Lower leg skin (tissue), 4 donors: Measurements from ENCODE around the gene SLC5A4. TPM values are rescaled to one million over a fixed set of nuclear protein-coding genes. Genes with fewer than 3 reads are reported as not detected.
A peak's percentile ranks its signal among the peaks of the same experiment; 100 is the strongest.
"Not testable (repeated sequence)": the region's sequence is repeated elsewhere in the genome, so short reads cannot be mapped to it uniquely, and the experiment has no call there.

Experiments
- DNase-seq, 2 donors: peaks; one replicate each; pipeline ENCODE4 v3.0.0-alpha.2; 2019; ENCODE audit warnings: low spot score in 2 of 2
- H3K4me3 ChIP-seq: fragments of 200-600 bp; sonication (generic); 2 replicates; pipeline ENCODE4 v1.5.1; 2017; ENCODE audit warnings: mild to moderate bottlenecking, low read depth; ENCODE audit not compliant: poor library complexity, severe bottlenecking
- POLR2A ChIP-seq, 2 donors: fragments of 450-650 bp; IDR thresholded peaks; one replicate each; pipeline ENCODE4 v1.6.1; 2016 to 2017; ENCODE audit warnings: antibody characterized with exemption in 2 of 2, mild to moderate bottlenecking in 1 of 2, moderate library complexity in 1 of 2
- WGBS, 2 donors: methylation state at CpG; one replicate each; pipeline ENCODE4 v1.1.5; 2018; 5-methylcytosine and 5-hydroxymethylcytosine counted together
- intact Hi-C: fragments of 100-400 bp; cut with DNase I; formaldehyde crosslinking; loops from one replicate; pipeline ENCODE4 v1.15.0; 2023; ENCODE audit warnings: low total_unique reads
- total RNA-seq, 4 donors: library from RNA; depleted of rRNA; stranded (reverse); fragments of >200 nt; gene quantifications; one replicate each; pipeline ENCODE4 v1.1.0, GENCODE V29; 2016
- TF ChIP-seq, protein P1 (sequence below), 3 donors: fragments of 450-650 bp; IDR thresholded peaks; one replicate each; pipeline ENCODE4 v1.5.1; 2016; ENCODE audit warnings: antibody characterized with exemption in 3 of 3, mild to moderate bottlenecking in 3 of 3, moderate library complexity in 2 of 3

Gene SLC5A4
- total RNA-seq, 4 donors from 2014 or later, result not detected

DNA sequence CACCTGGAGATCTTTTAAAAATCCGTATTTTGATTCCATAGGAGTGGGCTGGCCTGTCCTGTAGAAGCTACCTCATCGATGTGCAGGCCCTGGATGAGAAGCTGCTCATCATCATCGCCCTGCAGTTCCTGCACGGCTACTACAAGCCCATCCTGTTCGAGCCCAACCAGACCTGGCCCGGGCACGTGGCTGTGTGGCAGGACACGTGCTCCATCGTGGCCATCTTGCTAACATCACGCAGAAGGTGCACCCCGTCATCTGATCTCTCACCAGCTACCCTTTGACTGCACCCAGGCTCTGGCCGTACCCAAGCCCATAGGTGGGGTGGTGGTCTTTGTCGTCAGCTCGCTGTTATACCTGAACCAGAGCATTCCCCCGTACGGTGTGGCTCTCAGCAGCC lies 14.2 kb upstream of the SLC5A4 start:
- WGBS, 2 donors, result 90 to 92% methylated on average over 16 of the region's 16 CpGs
- H3K4me3 ChIP-seq, result no peak overlapping the region
- no peak for DNase-seq
- TF ChIP-seq, protein P1, sequence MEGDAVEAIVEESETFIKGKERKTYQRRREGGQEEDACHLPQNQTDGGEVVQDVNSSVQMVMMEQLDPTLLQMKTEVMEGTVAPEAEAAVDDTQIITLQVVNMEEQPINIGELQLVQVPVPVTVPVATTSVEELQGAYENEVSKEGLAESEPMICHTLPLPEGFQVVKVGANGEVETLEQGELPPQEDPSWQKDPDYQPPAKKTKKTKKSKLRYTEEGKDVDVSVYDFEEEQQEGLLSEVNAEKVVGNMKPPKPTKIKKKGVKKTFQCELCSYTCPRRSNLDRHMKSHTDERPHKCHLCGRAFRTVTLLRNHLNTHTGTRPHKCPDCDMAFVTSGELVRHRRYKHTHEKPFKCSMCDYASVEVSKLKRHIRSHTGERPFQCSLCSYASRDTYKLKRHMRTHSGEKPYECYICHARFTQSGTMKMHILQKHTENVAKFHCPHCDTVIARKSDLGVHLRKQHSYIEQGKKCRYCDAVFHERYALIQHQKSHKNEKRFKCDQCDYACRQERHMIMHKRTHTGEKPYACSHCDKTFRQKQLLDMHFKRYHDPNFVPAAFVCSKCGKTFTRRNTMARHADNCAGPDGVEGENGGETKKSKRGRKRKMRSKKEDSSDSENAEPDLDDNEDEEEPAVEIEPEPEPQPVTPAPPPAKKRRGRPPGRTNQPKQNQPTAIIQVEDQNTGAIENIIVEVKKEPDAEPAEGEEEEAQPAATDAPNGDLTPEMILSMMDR (IDR thresholded peaks at IDR 0.05), result no peak
- TF ChIP-seq POLR2A (IDR thresholded peaks at IDR 0.05), result no peak
- intact Hi-C loops, result loop anchor here (10.0 kb wide), 1 partner anchor 295 kb away; no protein-coding TSS in a partner anchor

DNA sequence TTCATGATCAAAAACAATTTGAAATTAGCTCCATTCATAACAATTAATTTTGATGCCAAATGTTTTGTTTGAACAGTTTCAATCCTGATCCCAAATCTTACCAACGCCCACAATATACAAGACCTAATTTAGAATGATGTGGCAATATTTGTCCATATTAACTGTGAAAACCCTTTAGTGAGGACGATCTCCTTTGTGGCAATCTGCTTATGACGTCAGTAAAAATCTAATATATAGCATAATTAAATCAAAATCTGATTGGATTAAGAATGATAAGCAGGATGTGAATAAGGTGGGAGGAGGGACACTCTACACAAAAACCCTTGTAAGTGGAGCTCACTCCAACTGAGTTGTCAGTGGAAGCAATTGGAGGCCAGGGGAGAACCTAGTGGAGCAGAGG lies 11.9 kb upstream of the SLC5A4 start:
- H3K4me3 ChIP-seq, result no peak overlapping the region
- TF ChIP-seq POLR2A (IDR thresholded peaks at IDR 0.05), result no peak
- TF ChIP-seq, protein P1 (IDR thresholded peaks at IDR 0.05), result no peak
- intact Hi-C loops, result loop anchor here (10.0 kb wide), 1 partner anchor 292 kb away; no protein-coding TSS in a partner anchor
- DNase-seq, result no peak
- 70 to 77% methylated on average over 3 of the region's 3 CpGs for WGBS, 2 donors

DNA sequence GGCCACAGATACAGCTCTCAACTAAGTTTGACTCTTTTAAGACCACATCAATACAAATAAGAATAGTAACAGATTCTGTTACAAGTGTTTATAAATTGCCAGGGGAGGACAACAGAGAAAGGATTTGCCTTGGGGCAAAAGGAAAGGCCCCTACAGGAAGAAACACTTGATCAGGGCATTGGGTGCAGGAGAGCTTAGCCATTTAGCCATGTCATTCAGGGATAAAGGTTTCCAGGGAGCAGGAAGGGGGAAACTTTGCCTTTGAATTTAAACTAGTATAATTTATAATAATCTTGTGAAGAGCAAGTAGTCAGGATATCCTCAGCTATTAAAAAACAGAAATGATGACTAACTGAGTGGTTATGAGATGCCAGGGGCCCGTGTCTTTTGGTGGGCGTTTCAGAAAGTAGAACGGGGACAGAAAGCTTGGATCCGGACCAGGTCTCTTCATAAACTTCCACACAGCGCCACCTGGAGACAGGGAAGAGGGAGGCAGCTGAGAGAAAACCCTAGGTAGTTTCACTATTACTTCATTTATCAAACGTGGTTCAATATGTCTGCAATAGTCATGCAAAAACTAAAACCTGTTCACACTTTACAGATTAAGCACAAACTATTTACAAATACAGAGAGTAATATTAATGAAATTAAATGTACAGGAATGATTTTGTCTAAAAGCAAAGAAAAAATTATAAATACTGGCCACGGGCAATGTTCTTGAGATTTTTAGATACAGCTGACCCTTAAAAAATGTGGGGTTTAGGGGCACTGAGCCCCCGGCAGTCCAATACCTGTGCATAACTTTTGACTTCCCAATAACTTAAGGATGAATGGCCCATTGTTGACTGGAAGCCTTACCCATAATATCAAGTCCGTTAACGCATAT lies 11.0 kb upstream of the SLC5A4 start:
- intact Hi-C loops, result loop anchor here (10.0 kb wide), 1 partner anchor 291 kb away; no protein-coding TSS in a partner anchor
- H3K4me3 ChIP-seq, result no peak overlapping the region
- no peak for TF ChIP-seq POLR2A (IDR thresholded peaks at IDR 0.05)
- TF ChIP-seq, protein P1 (IDR thresholded peaks at IDR 0.05), result no peak
- DNase-seq, result peak; percentile 67 to 92
- WGBS, 2 donors, result 28% methylated on average over 10 of the region's 10 CpGs

DNA sequence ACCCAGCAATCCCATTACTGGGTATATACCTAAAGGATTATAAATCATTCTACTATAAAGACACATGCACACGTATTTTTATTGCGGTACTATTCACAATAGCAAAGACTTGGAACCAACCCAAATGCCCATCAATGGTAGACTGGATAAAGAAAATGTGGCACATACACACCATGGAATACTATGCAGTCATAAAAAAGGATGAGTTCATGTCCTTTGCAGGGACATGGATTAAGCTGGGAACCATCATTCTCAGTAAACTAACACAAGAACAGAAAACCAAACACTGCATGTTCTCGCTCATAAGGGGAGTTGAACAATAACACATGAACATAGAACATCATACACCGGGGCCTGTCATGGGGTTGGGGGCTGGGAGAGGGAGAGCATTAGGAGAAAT lies 8.5 kb upstream of the SLC5A4 start:
- WGBS, 2 donors, result 86 to 93% methylated on average over 4 of the region's 4 CpGs
- not testable (repeated sequence) for H3K4me3 ChIP-seq, DNase-seq
- intact Hi-C loops, result loop anchor here (10.0 kb wide), 1 partner anchor 289 kb away; no protein-coding TSS in a partner anchor

DNA sequence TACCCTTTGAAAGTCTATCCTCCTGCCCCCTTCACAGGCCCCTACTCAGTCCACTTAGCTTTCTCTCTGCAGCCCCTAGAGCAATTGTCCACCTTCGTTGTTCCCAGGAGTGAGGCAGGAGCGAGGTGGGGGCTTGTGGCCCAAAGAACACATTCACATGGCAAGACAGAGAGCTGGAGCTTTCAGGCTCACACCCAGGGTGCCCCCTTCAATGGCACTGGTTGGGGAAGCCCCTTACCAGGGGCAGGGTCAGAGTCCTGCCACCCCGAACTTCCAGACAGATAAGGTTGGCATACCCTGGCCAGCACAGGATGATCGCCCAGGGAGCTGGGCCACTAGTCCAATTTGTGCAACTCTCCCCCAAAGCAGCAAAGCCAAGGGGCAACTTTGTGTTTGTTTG lies 6.2 kb upstream of the SLC5A4 start:
- TF ChIP-seq, protein P1 (IDR thresholded peaks at IDR 0.05), result no peak
- no peak for TF ChIP-seq POLR2A (IDR thresholded peaks at IDR 0.05)
- DNase-seq, result no peak
- 68 to 77% methylated on average over 3 to 4 of the region's 4 CpGs for WGBS, 2 donors
- intact Hi-C loops, result loop anchor here (10.0 kb wide), 1 partner anchor 287 kb away; no protein-coding TSS in a partner anchor
- no peak overlapping the region for H3K4me3 ChIP-seq

DNA sequence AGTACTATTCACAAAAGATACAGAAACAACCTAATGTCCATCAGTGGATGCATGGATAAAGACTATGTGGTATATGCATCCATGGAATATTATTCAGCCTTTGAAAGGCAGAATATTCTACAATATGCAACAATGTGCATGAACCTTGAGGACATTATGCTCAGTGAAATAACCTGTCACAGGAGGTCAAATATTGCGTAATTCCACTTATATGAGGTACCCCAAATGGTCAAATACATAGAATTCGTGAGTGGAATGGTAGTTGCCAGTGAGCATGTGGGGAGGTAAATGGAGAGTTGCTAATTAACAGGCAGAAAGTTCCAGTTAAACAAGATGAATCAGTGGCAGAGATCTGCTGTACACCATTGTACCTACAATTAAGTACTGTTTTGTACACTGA lies 3.6 kb upstream of the SLC5A4 start:
- DNase-seq, result no peak
- no peak overlapping the region for H3K4me3 ChIP-seq
- 77 to 78% methylated on average over 2 of the region's 2 CpGs for WGBS, 2 donors
- TF ChIP-seq POLR2A (IDR thresholded peaks at IDR 0.05), result no peak
- TF ChIP-seq, protein P1 (IDR thresholded peaks at IDR 0.05), result no peak
- intact Hi-C loops, result no loop called here
